ENCODE measurements around the gene ROCK1. TPM values are rescaled to one million over a fixed set of nuclear protein-coding genes. Genes with fewer than 3 reads are reported as not detected.

The ROCK1 gene
- total RNA-seq, 1 donor from 2014 or later = 48.0 TPM

DNA sequence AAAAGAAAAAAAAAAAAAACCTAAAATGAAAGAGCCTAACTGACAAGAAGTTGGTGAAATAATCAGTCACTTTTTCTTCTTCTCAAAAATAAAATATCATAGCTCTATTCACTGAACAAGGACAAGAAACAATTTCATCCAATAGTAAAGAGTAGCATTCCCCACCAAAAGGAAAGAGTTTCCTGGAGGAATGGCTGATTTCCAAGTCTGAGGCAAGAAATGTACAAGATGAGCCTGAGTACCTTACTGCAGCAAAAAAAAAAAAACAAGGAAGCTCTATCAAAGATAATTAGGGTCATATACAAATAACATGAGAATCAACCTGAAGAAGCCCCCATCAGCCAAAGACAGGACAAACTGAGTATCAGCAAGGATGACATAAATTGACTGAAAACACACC, 11.5 kb downstream of the ROCK1 start:
- Mint-ChIP-seq H3K27ac (no peak overlapping the region), H3K4me3 (no peak overlapping the region), H3K27me3 (ENCODE audit: low read depth) (no peaks in the 10 kb centered on the region), H3K9me3 (peaks cover 7% of the 10 kb centered on the region), H3K4me1 (peaks cover 14% of the 10 kb centered on the region), H3K36me3 (peaks cover 4% of the 10 kb centered on the region)
- no peak for DNase-seq (ENCODE audit: low spot score in 2 of 2, unreplicated experiment in 2 of 2)
- no peak for TF ChIP-seq CTCF (IDR thresholded peaks at IDR 0.05; ENCODE audit: unreplicated experiment)

DNA sequence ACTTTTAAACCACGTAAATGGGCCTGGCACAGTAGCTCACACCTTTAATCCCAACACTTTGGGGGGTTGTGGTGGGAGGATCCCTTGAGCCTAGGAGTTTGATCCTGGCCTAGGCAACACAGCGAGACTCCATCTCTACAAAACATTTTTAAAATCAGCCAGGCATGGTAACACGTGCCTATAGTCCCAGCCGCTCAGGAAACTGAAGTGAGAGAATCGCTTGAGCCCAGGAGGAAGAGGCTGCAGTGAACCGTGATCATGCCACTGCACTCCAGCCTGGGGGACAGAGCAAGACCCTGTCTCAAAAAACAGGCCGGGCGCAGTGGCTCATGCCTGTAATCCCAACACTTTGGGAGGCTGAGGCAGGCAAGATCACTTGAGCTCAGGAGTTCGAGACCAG, 12.2 kb downstream of the ROCK1 start:
- Mint-ChIP-seq H3K36me3 (peaks cover 6% of the 10 kb centered on the region), H3K9me3 (peaks cover 7% of the 10 kb centered on the region), H3K27ac (no peak overlapping the region), H3K4me1 (peaks cover 13% of the 10 kb centered on the region), H3K4me3 (no peak overlapping the region), H3K27me3 (ENCODE audit: low read depth) (no peaks in the 10 kb centered on the region)
- DNase-seq (ENCODE audit: low spot score in 2 of 2, unreplicated experiment in 2 of 2) = no peak
- TF ChIP-seq CTCF (IDR thresholded peaks at IDR 0.05; ENCODE audit: unreplicated experiment) = no peak

GRCh38 chr18:21096760-21097159, 14.9 kb downstream of the ROCK1 start:
- Mint-ChIP-seq H3K27ac (no peak overlapping the region), H3K9me3 (peaks cover 10% of the 10 kb centered on the region), H3K36me3 (peaks cover 15% of the 10 kb centered on the region), H3K4me1 (peaks cover 12% of the 10 kb centered on the region), H3K4me3 (no peak overlapping the region), H3K27me3 (ENCODE audit: low read depth) (no peaks in the 10 kb centered on the region)
- no peak for TF ChIP-seq CTCF (IDR thresholded peaks at IDR 0.05; ENCODE audit: unreplicated experiment)
- no peak for DNase-seq (ENCODE audit: low spot score in 2 of 2, unreplicated experiment in 2 of 2)

DNA sequence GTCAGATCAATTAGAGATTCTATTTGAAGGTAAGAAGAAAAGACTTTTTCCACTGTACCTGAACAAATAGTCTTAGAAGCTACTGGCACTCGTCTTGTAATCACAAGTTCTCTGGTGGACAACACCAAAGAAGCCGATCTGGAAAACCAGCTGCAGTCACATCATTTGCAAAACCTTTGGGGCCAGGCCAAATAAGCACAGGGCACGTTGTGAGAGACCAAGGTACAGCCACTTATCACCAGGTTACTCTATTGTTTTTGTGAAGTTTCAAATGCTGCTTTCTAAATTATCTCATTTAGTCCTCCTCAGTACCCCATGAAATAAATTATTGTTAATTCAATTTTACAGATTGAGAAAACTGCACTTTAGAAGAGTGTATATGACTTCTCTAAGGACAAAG, 18.5 kb downstream of the ROCK1 start:
- peaks cover 16% of the 10 kb centered on the region for H3K9me3 Mint-ChIP-seq
- peaks cover 17% of the 10 kb centered on the region for H3K36me3 Mint-ChIP-seq
- no peaks in the 10 kb centered on the region for H3K27me3 Mint-ChIP-seq (ENCODE audit: low read depth)
- no peak for TF ChIP-seq CTCF (IDR thresholded peaks at IDR 0.05; ENCODE audit: unreplicated experiment)
- H3K27ac Mint-ChIP-seq = no peak overlapping the region
- no peak for DNase-seq (ENCODE audit: low spot score in 2 of 2, unreplicated experiment in 2 of 2)
- H3K4me3 Mint-ChIP-seq = no peak overlapping the region
- H3K4me1 Mint-ChIP-seq = peaks cover 6% of the 10 kb centered on the region

DNA sequence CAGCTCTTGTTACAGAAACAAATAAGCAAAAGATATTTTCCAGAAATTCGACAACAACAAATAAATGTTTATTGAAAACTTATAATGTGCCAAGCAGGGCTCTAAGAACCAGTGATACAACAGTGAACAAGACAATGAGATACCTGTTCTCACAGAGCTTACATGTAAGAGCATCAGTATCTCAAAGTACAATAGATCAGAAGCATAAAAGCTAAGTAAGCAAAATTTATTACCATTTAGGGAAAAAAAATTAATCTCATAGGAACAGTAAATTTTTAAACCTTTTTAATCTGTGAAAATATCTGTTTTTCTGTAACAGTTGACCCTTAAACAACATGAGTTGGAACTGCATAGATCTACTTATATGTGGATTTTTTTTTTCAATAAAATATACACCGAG, 20.9 kb downstream of the ROCK1 start:
- Mint-ChIP-seq H3K4me3 (no peak overlapping the region), H3K36me3 (peaks cover 31% of the 10 kb centered on the region), H3K9me3 (peaks cover 33% of the 10 kb centered on the region), H3K27me3 (ENCODE audit: low read depth) (no peaks in the 10 kb centered on the region), H3K27ac (no peak overlapping the region), H3K4me1 (no peaks in the 10 kb centered on the region)
- no peak for DNase-seq (ENCODE audit: low spot score in 2 of 2, unreplicated experiment in 2 of 2)
- no peak for TF ChIP-seq CTCF (IDR thresholded peaks at IDR 0.05; ENCODE audit: unreplicated experiment)

GRCh38 chr18:21085579-21086166, 25.9 kb downstream of the ROCK1 start:
- TF ChIP-seq CTCF (IDR thresholded peaks at IDR 0.05; ENCODE audit: unreplicated experiment) = no peak
- H3K9me3 Mint-ChIP-seq = peaks cover 68% of the 10 kb centered on the region
- H3K27me3 Mint-ChIP-seq (ENCODE audit: low read depth) = no peaks in the 10 kb centered on the region
- no peak for DNase-seq (ENCODE audit: low spot score in 2 of 2, unreplicated experiment in 2 of 2)
- peaks cover 57% of the 10 kb centered on the region for H3K36me3 Mint-ChIP-seq
- H3K4me3 Mint-ChIP-seq = no peak overlapping the region
- H3K27ac Mint-ChIP-seq = no peak overlapping the region
- H3K4me1 Mint-ChIP-seq = no peaks in the 10 kb centered on the region

Data from mesothelial cell of epicardium (in vitro differentiated cells).